Measurements from ENCODE around the gene C12orf42. TPM values are rescaled to one million over a fixed set of nuclear protein-coding genes. Genes with fewer than 3 reads are reported as not detected.
A peak's percentile ranks its signal among the peaks of the same experiment; 100 is the strongest.

The C12orf42 gene
- total RNA-seq, 3 donors from 2014 or later (not counting 1 experiment from before 2014, with no cell fraction given): 1.3 to 1.7 (median 1.6) TPM

DNA sequence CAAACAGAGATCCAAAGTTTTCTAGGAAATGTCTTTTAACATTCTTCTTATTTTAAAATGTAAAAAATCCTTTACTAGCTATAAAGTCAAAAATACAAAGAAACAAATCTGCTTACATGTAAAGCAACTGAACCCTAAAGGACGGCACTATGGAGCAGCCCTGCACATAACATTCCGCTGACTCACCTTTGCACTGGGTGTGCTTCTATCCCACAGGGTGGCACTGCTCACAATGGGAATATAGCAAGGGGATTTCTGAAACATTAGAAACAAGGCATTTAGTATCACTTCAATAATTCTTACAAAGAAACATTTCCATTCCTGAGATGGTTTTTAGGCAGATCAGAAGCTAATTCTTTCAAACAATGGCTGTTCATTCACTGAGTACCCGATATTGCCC is 94.3 kb downstream of the C12orf42 start:
- no peak for TF ChIP-seq CTCF (IDR thresholded peaks at IDR 0.05)
- Mint-ChIP-seq H3K27me3 (ENCODE audit: low read depth in 2 of 2) (no peaks in the 10 kb centered on the region), H3K4me3 (no peak overlapping the region), H3K4me1 (no peaks in the 10 kb centered on the region), H3K27ac (no peak overlapping the region), H3K36me3 (no peaks in the 10 kb centered on the region), H3K9me3 (peaks cover 0 to 7% of the 10 kb centered on the region in 2 donors)
- H3K27me3 ChIP-seq (ENCODE audit: control insufficient read depth, insufficient read depth, low read length): no peaks in the 10 kb centered on the region
- ATAC-seq (no peak), DNase-seq (peak in 1 of 2 donors; percentile 39)
- intact Hi-C loops (cut with micrococcal nuclease): no loop called here
- WGBS (ENCODE audit: insufficient coverage): 88% methylated on average over 3 of the region's 3 CpGs
- no peak overlapping the region for H3K27ac ChIP-seq (ENCODE audit: low read length)
- H3K9me3 ChIP-seq (ENCODE audit: control insufficient read depth, insufficient read depth, low read length): no peaks in the 10 kb centered on the region
- no peaks in the 10 kb centered on the region for H3K4me1 ChIP-seq (ENCODE audit: control insufficient read depth, insufficient read depth, low read length)
- no peak overlapping the region for H3K4me3 ChIP-seq (ENCODE audit: low read length)
- H3K36me3 ChIP-seq (ENCODE audit: control insufficient read depth, insufficient read depth, low read length): no peaks in the 10 kb centered on the region

GRCh38 chr12:103399986-103400385 is 95.8 kb downstream of the C12orf42 start:
- Mint-ChIP-seq H3K36me3 (no peaks in the 10 kb centered on the region), H3K27ac (no peak overlapping the region), H3K4me1 (no peaks in the 10 kb centered on the region), H3K9me3 (peaks cover 0 to 10% of the 10 kb centered on the region in 2 donors), H3K4me3 (no peak overlapping the region), H3K27me3 (ENCODE audit: low read depth in 2 of 2) (no peaks in the 10 kb centered on the region)
- DNase-seq (peak in 1 of 2 donors; percentile 3), ATAC-seq (no peak)
- WGBS (ENCODE audit: insufficient coverage): no CpG with 5 or more reads among the region's 1 CpG
- intact Hi-C loops (cut with micrococcal nuclease): no loop called here
- H3K4me3 ChIP-seq (ENCODE audit: low read length): no peak overlapping the region
- H3K4me1 ChIP-seq (ENCODE audit: control insufficient read depth, insufficient read depth, low read length): no peaks in the 10 kb centered on the region
- H3K36me3 ChIP-seq (ENCODE audit: control insufficient read depth, insufficient read depth, low read length): no peaks in the 10 kb centered on the region
- H3K27ac ChIP-seq (ENCODE audit: low read length): no peak overlapping the region
- H3K9me3 ChIP-seq (ENCODE audit: control insufficient read depth, insufficient read depth, low read length): no peaks in the 10 kb centered on the region
- TF ChIP-seq CTCF (IDR thresholded peaks at IDR 0.05): no peak
- no peaks in the 10 kb centered on the region for H3K27me3 ChIP-seq (ENCODE audit: control insufficient read depth, insufficient read depth, low read length)

- H3K27me3 Mint-ChIP-seq (ENCODE audit: low read depth in 2 of 2): no peaks in the 10 kb centered on the region
- H3K9me3 Mint-ChIP-seq: peaks cover 0 to 12% of the 10 kb centered on the region in 2 donors
- Histone ChIP-seq H3K36me3 (ENCODE audit: control insufficient read depth, insufficient read depth, low read length) (no peaks in the 10 kb centered on the region), H3K4me3 (ENCODE audit: low read length) (no peak overlapping the region), H3K4me1 (ENCODE audit: control insufficient read depth, insufficient read depth, low read length) (no peaks in the 10 kb centered on the region), H3K27ac (ENCODE audit: low read length) (no peak overlapping the region), H3K27me3 (ENCODE audit: control insufficient read depth, insufficient read depth, low read length) (no peaks in the 10 kb centered on the region), H3K9me3 (ENCODE audit: control insufficient read depth, insufficient read depth, low read length) (no peaks in the 10 kb centered on the region)
- no peaks in the 10 kb centered on the region for H3K4me1 Mint-ChIP-seq
- no CpG with 5 or more reads among the region's 1 CpG for WGBS (ENCODE audit: insufficient coverage)
- H3K27ac Mint-ChIP-seq: no peak overlapping the region
- ATAC-seq (no peak), DNase-seq (no peak)
- no peak for TF ChIP-seq CTCF (IDR thresholded peaks at IDR 0.05)
- H3K4me3 Mint-ChIP-seq: no peak overlapping the region
- intact Hi-C loops (cut with micrococcal nuclease): no loop called here
- H3K36me3 Mint-ChIP-seq: no peaks in the 10 kb centered on the region
These were observed 98.2 kb downstream of the C12orf42 start for GRCh38 chr12:103397536-103397935.

DNA sequence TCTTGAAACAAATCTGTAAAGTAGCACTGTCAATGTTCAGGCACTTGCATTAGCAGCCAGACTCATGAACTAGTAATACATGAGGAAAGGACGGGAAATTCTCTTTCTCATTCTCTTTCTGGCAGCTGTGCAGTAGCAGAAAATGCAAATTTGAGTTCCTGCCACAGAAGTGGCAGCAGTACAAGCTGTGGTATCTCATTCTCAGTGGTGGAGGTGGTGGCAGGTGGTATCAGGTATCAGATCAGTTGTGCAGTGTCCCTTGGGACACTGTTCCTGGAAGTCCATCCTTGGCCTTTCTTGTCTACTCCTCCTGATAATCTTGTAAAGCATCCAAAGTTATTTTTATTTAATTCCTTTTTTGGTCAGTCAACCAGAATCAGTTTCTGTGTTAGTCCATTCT is 103.0 kb downstream of the C12orf42 start:
- Histone ChIP-seq H3K9me3 (ENCODE audit: control insufficient read depth, insufficient read depth, low read length) (no peaks in the 10 kb centered on the region), H3K4me3 (ENCODE audit: low read length) (no peak overlapping the region), H3K27ac (ENCODE audit: low read length) (no peak overlapping the region), H3K4me1 (ENCODE audit: control insufficient read depth, insufficient read depth, low read length) (no peaks in the 10 kb centered on the region), H3K36me3 (ENCODE audit: control insufficient read depth, insufficient read depth, low read length) (no peaks in the 10 kb centered on the region), H3K27me3 (ENCODE audit: control insufficient read depth, insufficient read depth, low read length) (no peaks in the 10 kb centered on the region)
- Mint-ChIP-seq H3K27me3 (ENCODE audit: low read depth in 2 of 2) (no peaks in the 10 kb centered on the region), H3K27ac (no peak overlapping the region), H3K4me1 (no peaks in the 10 kb centered on the region), H3K36me3 (no peaks in the 10 kb centered on the region), H3K4me3 (no peak overlapping the region), H3K9me3 (peaks cover 2 to 15% of the 10 kb centered on the region in 2 donors)
- TF ChIP-seq CTCF (IDR thresholded peaks at IDR 0.05): no peak
- ATAC-seq (no peak), DNase-seq (no peak)
- intact Hi-C loops (cut with micrococcal nuclease): no loop called here
- WGBS (ENCODE audit: insufficient coverage): 29% methylated on average over 1 of the region's 1 CpG
